Left renal cortex interstitium (tissue), 4 donors: ENCODE measurements around the gene DMRTA2. TPM values are rescaled to one million over a fixed set of nuclear protein-coding genes. Genes with fewer than 3 reads are reported as not detected.

Experiments used
- DNase-seq, 4 donors: peaks; one replicate each; pipeline ENCODE4 v3.0.0-alpha.2; 2013; ENCODE audit warnings: low read depth in 4 of 4, low spot score in 2 of 4, missing footprints in 1 of 4
- polyA plus RNA-seq, 4 donors: library from polyadenylated mRNA; unstranded; fragments of 120-200 nt; gene quantifications; one replicate each; pipeline ENCODE4 v1.2.1, GENCODE V29; 2013; ENCODE audit not compliant: insufficient read length in 4 of 4

DMRTA2 gene
- not detected for polyA plus RNA-seq

- DNase-seq = no peak
Observed at GRCh38 chr1:50422946-50423669, at the start of gene DMRTA2. Gene DMRTA2, minus strand, starts transcription at chr1:50423443. Its CDS starts 1,907 bp downstream, at chr1:50421536.

DNA sequence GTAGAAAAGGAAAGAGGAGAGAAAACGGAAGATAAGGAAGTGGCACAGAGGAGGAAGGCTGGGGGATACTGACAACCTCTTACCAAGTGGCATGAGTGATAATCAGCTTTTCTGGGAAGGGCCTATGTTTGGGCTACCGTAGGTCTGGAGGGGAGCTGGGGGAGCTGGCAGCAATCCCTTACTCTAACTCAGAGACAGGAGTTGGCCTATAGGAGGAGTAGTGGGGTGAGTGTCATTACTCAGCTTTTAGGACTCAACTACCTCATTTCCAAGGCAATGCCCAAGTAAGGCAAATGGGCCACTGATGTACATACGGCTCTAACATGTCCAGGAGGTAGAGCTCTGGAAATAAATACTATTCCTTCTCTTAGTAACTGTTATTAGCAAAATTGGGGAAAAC lies 48.7 kb upstream of the DMRTA2 start:
- DNase-seq = no peak

GRCh38 chr1:50462964-50463363 lies 39.7 kb upstream of the DMRTA2 start:
- DNase-seq = no peak

- DNase-seq = no peak
Observed at GRCh38 chr1:50458507-50458906, 35.3 kb upstream of the DMRTA2 start.

GRCh38 chr1:50454911-50455310 lies 31.7 kb upstream of the DMRTA2 start:
- no peak for DNase-seq

- DNase-seq = no peak
Observed at GRCh38 chr1:50453266-50453665, 30.0 kb upstream of the DMRTA2 start.

DNA sequence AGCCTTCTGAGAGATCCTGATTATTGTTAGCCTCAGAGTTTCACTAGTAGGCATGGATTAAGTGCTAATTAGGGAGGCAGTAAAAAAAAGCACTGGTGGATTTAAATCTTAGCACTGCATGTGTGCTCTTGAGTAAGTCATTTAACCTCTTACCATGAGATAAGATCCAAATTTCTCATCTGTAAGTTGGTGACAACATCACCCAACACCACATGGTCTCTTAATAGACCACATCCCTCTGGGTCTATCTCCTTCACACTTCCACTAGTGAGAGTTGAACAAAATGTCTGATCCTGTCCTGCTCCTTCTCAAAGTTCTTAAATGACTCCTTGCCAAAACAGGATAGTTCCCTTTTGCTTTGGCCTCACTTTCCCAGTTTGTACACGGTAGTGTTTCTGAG lies 29.5 kb upstream of the DMRTA2 start:
- DNase-seq = no peak

GRCh38 chr1:50450861-50451653 lies 27.8 kb upstream of the DMRTA2 start:
- DNase-seq = no peak

- DNase-seq = no peak
Observed at GRCh38 chr1:50447961-50448360, 24.7 kb upstream of the DMRTA2 start.

DNA sequence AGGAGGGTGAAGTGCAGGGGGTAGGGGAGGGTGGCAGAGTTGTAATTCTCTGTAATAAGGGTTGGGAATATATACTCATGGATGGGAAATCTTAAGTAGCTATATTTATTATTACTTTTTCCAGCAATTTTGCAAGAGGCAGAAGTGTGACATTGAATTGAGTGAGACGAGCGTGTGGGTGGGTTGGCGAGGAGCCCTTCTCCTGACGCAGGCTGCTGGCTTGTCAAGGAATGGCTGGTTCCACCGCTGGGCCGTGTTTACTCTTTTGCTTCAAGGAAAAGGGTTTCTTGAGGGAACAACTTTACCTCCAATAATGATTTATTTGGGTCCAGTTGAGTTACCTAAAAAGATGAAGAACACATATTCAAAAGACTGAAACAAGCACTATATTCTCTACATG lies 17.9 kb upstream of the DMRTA2 start:
- no peak for DNase-seq

DNA sequence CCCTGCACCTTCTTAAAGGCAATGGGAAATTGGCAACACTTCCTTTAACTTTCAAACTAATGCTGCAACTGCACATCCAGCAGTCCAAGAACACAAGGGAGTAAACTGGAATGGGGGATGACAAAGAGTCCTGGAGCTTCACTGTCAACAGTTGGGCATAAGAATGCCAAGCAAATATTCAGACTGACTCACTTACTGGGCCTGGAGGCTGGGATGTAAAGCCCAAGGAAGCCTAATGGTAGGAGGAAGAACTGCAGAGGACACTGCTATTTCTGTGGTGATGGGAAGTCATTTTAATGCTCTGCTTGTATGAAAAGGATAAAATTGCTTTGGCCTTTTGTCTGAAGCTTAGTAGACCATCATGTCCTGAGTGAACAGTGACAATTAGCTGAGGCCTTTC lies 15.7 kb upstream of the DMRTA2 start:
- DNase-seq = no peak

DNA sequence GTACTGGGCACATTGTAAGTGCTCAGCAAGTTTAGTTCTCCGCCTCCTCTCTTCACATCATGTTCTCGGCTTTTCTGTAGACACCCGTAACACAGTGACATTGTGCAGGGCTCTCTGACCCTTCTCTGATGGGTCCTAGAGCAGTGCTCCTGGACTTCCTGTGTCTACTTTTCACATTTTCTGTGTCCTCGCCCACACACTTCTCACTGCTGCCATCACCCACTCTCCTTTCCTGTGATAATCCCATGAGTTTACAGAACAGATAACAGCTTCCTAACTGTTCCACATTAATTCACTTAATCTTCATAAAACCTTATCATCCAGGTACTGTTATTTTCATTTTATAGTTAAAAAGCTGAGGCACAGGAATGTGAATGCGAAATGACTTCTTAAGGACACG lies 13.2 kb upstream of the DMRTA2 start:
- DNase-seq = no peak

GRCh38 chr1:50430010-50430405 lies 6.8 kb upstream of the DMRTA2 start:
- no peak for DNase-seq

DNA sequence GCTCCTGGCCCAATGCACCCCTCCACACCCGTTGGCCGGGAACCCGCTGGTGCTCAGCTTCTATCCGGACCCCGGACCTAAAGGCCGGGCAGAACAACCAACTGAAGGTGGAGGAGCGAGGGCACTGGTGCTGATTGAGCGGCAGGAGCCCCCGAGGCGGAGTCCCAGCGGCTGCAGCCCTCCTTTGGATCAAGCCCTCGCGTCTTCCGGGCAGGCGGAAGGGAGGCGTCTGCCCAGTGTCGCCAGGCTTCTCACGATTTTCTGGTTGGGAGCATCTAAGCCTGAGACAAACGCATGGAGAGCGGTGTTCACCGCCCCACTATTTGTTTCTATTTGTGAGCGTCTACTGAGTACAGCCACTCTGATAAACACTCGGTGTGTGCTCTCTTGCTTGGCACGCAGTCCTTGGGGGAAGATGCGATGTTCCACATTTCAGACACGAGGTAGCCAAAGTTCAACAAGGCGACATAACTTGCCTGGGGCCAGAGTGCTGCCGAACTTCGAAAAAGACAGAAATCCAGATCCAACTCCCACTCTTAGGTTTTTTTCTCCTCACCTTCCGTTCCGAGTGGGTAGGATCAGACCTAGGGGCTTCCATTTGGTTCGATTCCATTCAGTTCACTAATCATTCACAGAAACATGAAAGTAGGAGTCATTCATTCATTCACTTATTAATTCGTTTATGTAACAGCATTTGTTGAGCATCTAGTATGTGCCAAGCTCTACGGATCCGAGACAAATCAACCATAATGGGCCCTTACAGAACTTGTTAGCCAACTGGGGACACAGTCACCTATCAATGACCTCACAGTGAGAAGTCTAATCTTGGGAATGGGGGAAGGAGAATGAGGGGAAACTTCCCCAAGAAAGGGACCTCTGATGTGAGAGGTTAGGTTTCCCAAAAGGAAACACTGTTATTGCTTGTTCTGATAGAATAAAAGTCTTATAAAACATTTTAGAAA lies 4.9 kb upstream of the DMRTA2 start:
- DNase-seq = no peak

DNA sequence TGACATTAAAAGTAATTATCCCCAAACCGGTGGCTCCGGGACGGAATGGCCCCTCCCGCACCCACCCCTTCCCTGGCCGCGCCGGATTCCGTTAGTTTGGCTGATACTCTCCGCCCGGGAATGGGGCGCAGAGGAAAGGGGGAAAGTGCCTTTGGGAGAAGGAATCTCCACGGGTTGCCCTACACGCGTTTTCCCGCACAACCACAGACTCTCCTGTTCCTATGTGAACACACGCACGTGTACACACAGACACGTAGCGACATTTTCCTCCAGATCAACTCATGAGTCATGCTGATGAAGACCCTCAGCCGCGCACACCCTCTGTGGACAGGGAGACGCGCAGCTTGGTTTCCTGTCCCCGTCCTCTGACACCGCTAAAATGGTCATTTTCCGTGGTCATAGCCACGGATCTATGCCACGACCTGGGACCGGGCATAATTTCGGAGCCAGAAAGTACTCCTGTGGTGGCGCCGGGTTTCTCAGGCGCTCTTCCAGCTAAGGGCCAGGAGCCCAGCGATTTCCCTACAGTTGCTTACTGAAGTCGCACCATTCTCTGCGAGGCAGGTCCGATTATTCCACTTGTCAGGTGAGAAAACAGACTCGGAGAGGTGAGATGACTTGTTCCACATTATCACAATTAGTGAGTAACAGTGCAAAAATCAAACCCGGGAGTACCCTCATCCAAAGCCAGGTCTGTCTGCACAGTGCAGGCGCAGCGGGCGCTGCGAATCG lies 4.0 kb upstream of the DMRTA2 start:
- no peak for DNase-seq

GRCh38 chr1:50426702-50427085 lies 3.5 kb upstream of the DMRTA2 start:
- no peak for DNase-seq

DNA sequence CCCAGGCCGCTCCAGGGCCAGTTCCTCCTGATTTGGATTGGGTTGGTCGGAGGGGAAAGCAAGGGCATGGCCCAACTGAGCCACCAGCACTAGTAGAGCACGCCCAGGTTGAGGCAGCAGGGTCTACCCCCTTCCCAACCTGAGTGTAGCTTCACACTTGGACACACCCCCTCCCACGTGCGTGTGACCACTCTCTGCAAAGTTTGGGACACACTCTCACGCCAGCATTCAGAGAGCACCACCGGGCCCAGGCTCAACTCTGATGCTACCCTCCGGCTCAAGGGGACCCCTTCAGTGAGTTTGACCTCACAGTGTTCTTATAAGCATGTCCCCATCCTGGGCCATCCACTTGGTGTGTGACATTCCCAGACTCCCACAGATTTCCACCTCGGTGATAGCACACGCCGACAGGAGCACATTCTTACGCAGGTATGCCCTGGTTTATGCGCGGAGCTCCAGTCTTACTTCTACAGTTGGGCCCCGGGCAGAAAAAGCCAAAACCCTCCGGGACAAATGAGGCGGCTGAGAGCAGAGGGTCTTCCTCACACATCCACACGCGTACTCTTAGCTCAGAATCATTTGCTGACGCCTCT lies 3.0 kb upstream of the DMRTA2 start:
- no peak for DNase-seq

- no peak for DNase-seq
Observed at GRCh38 chr1:50425376-50426107, 2.3 kb upstream of the DMRTA2 start.

GRCh38 chr1:50424884-50425375 lies 1.7 kb upstream of the DMRTA2 start:
- DNase-seq = no peak
